Colon (tissue), 2 donors: Measurements from ENCODE around the gene RPL38.

Source experiments
- FAIRE-seq: peaks from 2 replicates; lab custom pipeline; 2012; peaks lifted over from hg19 to GRCh38; lab: Jason Lieb, UNC
- donor health status: control.
- donor health status: control.

The RPL38 gene

GRCh38 chr17:74211141-74211911, 7.8 kb downstream of the RPL38 start:
- no peak for FAIRE-seq

DNA sequence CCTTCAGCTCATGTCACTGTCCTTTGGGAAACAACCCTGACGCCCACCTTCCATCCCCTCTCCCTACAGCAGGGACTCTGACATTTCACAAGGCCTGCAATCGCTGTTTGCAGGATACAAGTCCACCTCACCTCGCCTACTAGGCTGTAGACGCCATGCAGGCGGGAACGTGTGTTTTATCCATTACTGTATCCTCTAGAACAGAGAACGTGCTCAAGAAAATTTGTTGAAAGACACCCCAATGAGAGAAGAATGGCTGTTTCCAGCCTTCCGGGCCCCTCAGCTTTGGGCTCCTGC, 8.4 kb downstream of the RPL38 start:
- FAIRE-seq, result no peak

- FAIRE-seq, result no peak
These were observed 8.9 kb downstream of the RPL38 start for GRCh38 chr17:74212209-74212912.

DNA sequence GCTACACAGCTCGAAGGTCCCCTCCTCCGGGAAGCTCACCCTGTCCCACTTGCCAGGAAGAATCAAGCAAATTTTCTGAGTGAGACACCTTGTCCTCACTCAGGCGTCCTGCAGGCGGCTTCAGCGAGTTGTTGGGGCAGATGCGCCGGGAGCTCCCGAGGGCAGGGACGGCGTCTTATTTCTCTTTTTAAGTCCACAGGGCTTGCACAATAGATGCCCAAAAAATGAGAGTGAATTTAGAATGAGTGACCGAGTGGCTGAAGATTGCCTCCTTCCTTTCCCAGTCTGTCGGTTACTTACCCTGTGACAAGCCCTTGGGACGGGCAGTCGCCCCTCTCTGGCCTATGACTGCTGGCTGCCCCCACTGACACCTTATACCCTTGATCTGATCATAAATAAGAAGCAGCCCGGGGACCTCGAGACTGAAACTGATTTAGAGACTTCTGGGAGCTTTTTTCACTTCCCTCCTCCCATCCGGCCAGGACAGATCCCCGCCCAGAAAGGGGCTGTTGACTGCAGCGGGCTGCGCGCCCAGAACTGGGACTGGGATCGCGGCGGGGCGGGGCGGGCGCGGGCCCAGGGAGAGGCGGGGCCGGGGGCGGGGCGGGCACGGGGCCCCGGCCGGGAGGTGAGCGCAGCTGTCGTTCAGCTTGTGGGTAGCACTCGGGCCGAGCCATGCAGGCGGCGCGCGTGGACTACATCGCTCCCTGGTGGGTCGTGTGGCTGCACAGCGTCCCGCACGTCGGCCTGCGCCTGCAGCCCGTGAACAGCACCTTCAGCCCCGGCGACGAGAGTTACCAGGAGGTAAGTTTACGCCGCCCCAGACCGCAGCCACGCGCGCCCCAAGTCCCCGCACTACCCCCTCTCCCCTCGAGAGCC, 9.7 kb downstream of the RPL38 start, which contains the start of gene TTYH2:
TSS of gene TTYH2 (plus strand) at position 659 of the 879 bp plus-strand sequence. CDS start at position 676, 17 bp downstream.
- no peak for FAIRE-seq

GRCh38 chr17:74213861-74214391, 10.4 kb downstream of the RPL38 start:
- no peak for FAIRE-seq

DNA sequence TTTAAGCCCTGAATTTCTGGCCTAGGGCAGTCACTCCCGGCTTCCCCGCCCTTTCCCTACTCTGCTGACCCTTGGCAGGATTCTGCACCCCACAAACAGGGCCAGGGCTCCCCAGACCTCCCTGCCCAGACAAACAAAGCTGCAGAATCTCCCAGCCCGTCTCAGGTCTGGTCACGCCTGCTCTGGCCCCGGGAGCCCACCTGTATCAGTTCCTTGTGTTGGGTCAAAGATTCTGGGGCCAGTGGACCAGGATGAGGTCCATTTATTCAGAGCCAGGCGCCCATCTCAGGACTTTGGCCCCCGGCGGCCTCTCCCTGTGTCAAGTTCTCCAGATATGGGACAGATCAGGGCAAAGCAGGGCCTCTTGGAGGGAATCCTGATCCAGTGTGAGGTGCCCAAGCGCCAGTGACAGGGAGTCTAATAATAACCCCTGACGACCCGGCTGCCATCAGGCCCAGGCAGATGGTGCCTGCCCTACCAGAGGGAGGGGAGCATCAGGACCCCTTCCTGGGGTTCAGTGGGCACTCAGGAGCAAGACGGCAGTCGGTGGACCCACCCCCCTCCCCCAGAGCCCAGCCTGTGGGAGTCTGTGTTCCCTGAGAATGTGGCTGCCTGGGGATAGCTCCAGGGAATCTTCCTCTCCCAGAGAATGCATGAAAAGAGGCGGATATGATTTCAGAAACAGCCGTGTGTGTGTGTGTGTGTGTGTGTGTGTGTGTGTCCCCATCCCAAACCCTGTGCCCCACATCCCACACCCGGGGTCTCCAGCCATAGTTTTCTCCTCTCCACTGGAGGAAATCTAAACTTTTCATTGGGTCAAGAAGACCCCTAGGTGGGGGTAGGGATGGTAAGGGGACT, 11.2 kb downstream of the RPL38 start:
- FAIRE-seq, result no peak

DNA sequence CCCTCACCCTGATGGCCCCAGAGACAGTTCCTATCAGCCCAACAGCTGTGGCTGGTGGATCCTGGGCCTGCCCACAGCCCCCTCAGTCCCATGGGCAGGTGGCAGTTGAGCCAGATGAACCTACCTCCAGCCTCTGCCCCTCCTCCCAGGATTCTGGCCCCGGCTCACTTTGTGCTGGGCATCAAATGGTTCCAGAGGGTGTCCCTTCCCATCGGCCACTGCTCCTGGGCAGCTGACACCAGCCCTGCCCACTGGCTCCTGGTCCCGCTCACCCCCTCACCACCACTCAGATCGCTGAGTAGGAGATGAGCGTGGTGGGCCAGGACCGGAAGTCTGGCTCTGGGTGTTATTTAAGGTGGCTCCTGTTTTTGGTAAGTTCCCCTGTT, 11.9 kb downstream of the RPL38 start:
- FAIRE-seq, result no peak

GRCh38 chr17:74216505-74216904, 13.0 kb downstream of the RPL38 start:
- no peak for FAIRE-seq

DNA sequence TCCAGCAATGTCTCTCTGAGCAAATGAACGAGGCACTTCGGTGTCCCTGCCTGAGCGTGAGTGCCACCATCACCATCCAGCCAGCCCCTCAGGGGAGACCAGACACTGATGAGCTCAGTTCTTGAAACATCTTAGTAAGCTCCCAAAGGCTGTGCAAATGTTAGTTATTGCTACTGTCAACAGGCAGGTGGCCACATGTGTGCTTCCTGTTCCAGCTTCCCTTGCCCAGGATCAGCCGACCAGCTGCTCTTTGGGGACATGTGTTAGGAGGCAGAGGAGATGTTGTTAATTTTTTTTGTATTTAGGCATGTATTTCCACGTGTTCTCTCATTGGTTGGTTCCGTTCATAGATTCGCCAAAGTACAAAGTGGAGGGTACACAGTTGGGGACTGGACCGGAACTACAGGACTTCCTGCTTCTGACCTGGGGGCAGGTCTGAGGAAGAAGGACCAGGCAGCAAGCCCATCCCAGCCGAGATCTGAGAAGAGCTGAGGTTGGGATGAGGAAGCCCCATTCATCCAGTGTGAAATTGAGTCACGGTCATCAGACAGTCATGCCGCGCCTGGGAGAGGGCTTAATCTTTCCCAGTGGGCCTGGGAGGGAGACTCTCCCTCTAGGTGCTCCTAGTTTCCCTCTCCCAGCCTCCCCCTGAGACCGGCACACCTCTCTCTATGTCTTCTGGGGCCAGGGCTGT, 13.7 kb downstream of the RPL38 start:
- no peak for FAIRE-seq

GRCh38 chr17:74217888-74218287, 14.4 kb downstream of the RPL38 start:
- no peak for FAIRE-seq

DNA sequence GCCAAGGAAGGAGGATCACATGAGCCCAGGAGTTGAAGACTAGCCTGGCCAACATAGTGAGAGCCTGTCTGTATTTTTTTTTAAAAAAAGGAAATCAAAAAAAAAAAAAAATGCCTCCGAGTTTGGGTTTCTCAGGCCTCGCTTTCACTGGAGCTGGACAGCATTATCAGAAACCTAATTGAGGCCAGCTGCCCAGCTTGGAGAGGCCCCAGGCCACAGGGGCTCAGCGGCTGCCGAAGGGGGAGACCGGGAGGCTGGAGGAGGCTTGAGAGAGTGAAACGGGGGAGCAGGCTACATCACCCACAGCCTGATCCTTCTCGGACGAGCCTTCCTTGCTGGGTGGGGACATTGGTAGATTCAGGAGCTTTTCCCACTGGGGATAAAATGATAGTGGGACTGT, 15.0 kb downstream of the RPL38 start:
- no peak for FAIRE-seq

- no peak for FAIRE-seq
These were observed 16.2 kb downstream of the RPL38 start for GRCh38 chr17:74219576-74220133.

GRCh38 chr17:74220219-74220618, 16.7 kb downstream of the RPL38 start:
- no peak for FAIRE-seq

GRCh38 chr17:74220946-74221818, 17.7 kb downstream of the RPL38 start:
- FAIRE-seq, result no peak

DNA sequence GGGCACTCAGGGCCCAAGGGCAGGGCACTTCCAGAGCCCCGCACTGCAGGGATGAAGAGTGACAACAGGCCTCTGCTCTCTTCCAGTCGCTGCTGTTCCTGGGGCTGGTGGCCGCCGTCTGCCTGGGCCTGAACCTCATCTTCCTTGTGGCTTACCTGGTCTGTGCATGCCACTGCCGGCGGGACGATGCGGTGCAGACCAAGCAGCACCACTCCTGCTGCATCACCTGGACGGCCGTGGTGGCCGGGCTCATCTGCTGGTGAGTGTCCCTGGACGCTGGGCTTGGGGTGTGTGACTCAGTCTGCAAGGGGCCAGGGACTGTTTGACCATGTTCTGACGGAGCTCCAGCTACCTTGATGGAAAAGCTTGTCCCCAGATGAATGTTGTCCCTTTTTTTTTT, 18.9 kb downstream of the RPL38 start:
- FAIRE-seq, result no peak

GRCh38 chr17:74223901-74224300, 20.4 kb downstream of the RPL38 start:
- FAIRE-seq, result no peak

DNA sequence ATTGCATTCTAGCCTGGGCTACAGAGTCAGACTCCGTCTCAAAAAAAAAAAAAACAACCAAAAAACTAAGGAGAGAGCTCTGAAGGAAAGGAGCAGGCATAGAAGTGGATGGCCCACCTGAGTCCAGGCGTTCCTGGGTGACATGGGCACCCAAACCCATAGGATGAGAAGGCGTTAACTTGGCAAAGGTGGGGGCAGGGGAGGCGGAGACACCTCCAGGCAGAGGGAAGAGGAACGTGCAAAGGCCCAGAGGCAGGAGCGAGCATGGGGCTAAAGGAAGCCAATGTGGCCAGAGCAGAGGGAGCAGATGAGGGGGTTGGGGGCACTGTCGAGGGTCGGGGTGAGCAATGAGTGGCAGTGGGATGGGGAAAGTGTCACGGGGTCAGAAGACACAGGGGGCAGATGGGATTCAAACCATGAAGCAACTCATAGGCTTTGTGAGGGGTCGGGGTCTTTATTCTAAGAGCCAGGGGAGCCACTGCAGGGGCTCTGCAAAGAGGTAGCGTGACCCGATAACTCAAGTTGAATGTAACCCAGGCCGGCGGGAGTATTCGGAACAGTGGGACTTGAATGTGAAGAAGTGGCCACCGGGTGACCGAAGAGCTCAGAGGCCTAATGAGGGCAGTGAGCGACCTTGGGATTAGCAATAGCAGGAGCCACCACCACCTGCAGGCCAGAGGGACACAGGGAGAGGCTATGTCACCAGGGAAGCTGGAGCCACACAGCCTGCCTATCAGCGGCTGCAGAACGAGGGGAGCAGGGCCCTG, 21.7 kb downstream of the RPL38 start:
- FAIRE-seq, result no peak

DNA sequence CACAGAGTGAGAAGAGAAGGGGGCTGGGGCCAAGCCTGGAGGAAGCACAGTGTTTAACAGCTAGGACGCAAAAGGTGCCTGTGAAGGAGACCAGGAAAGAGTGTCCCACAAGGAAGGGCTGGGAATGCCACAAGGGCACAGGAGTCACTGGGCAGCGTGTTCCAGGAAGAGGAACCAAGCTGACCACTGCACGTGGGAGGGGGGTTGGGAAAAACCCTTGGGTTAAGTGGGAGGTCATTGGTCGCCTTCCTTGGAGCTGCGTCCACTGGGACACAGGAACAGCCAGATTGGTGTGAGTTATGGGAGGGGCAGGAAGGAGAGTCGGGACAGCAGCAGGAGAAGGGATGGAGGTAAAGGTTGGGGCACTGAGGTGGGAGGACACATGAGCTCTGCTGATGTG, 22.8 kb downstream of the RPL38 start:
- no peak for FAIRE-seq
